ENCODE data around the gene MFGE8.

Gene MFGE8

DNA sequence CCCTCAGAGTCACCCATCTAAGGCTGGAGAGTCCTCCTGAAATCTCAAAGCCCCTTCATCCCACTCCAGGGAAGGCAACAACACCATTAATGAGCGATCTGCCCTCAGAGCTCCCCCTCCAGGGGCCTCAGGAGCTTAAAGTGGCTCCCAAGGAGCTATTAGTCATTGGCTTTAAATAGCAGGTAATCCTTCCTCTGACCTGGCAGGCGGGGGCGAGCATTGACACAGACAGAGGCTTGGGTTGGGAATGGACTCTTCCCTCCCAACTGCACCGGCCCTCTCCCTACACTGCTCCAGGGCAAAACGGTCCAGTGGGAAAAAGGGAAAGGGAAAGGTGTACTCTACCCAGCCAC, 1.4 kb downstream of the MFGE8 start:
- peak overlapping the region; percentile 85 for H3K4me3 ChIP-seq (ENCODE audit: low read depth, low read length)
- H3K27ac ChIP-seq: peak overlapping the region; percentile 70
- peaks cover 27% of the 10 kb centered on the region for H3K36me3 ChIP-seq
- peak; percentile 90 for DNase-seq
- no peaks in the 10 kb centered on the region for H3K27me3 ChIP-seq (ENCODE audit: insufficient read depth, low read depth, severe bottlenecking)
- TF ChIP-seq, protein P1, sequence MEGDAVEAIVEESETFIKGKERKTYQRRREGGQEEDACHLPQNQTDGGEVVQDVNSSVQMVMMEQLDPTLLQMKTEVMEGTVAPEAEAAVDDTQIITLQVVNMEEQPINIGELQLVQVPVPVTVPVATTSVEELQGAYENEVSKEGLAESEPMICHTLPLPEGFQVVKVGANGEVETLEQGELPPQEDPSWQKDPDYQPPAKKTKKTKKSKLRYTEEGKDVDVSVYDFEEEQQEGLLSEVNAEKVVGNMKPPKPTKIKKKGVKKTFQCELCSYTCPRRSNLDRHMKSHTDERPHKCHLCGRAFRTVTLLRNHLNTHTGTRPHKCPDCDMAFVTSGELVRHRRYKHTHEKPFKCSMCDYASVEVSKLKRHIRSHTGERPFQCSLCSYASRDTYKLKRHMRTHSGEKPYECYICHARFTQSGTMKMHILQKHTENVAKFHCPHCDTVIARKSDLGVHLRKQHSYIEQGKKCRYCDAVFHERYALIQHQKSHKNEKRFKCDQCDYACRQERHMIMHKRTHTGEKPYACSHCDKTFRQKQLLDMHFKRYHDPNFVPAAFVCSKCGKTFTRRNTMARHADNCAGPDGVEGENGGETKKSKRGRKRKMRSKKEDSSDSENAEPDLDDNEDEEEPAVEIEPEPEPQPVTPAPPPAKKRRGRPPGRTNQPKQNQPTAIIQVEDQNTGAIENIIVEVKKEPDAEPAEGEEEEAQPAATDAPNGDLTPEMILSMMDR (IDR thresholded peaks at IDR 0.05; ENCODE audit: low read depth, low read length): no peak
- no peaks in the 10 kb centered on the region for H3K9me3 ChIP-seq (ENCODE audit: severe bottlenecking)

DNA sequence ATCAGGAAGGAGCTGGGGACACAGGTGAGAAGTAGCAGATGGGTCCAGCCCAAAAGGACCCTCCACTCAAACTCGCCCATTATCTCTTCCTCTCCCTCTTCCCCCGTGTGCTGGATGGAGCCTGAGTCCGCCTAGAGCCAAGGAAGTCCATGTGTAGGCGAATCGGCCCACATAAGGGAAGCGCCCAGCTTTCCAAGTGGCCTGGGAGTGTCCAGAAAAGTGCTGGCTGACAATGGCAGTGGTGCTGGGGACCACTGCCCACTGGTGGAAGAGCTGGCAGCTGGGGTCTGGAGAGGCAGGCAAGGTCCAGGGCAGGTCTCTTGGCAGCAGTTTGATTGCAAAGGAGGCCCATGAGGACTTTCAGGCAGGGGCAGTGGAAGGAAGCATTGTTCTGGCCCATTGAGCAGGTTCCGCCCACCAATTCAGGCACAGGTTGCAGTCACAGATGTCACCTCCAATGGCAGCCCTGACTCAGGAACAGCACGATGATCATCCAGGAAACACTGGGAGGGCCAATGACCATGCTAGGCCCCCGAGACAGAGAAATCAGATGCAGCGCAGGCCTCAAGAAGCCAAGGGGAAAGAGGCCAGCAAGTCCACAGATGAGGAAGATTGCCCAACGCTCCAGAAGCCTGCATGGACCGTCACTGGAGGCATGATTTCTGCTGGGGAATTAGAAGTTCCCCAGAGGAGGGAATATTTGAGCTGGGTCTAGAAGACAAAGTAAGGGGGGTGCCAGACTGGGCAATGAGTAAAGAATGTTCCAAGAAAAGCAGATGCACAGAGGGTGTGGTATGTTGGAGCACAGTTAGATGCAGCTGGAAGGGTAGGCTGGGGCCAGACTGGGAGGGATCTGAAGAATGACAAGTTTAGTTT, 3.0 kb downstream of the MFGE8 start:
- no peaks in the 10 kb centered on the region for H3K9me3 ChIP-seq (ENCODE audit: severe bottlenecking)
- TF ChIP-seq, protein P1 (IDR thresholded peaks at IDR 0.05; ENCODE audit: low read depth, low read length): no peak
- H3K27me3 ChIP-seq (ENCODE audit: insufficient read depth, low read depth, severe bottlenecking): no peaks in the 10 kb centered on the region
- H3K27ac ChIP-seq: no peak overlapping the region
- no peak overlapping the region for H3K4me3 ChIP-seq (ENCODE audit: low read depth, low read length)
- peaks cover 43% of the 10 kb centered on the region for H3K36me3 ChIP-seq
- no peak for DNase-seq

- H3K36me3 ChIP-seq: peaks cover 54% of the 10 kb centered on the region
- H3K27ac ChIP-seq: no peak overlapping the region
- no peaks in the 10 kb centered on the region for H3K9me3 ChIP-seq (ENCODE audit: severe bottlenecking)
- no peak for DNase-seq
- TF ChIP-seq, protein P1 (IDR thresholded peaks at IDR 0.05; ENCODE audit: low read depth, low read length): no peak
- no peak overlapping the region for H3K4me3 ChIP-seq (ENCODE audit: low read depth, low read length)
- H3K27me3 ChIP-seq (ENCODE audit: insufficient read depth, low read depth, severe bottlenecking): no peaks in the 10 kb centered on the region
Measured at GRCh38 chr15:88908697-88909621, 4.2 kb downstream of the MFGE8 start.

- H3K4me3 ChIP-seq (ENCODE audit: low read depth, low read length): no peak overlapping the region
- peaks cover 57% of the 10 kb centered on the region for H3K36me3 ChIP-seq
- no peaks in the 10 kb centered on the region for H3K27me3 ChIP-seq (ENCODE audit: insufficient read depth, low read depth, severe bottlenecking)
- DNase-seq: no peak
- H3K9me3 ChIP-seq (ENCODE audit: severe bottlenecking): no peaks in the 10 kb centered on the region
- TF ChIP-seq, protein P1 (IDR thresholded peaks at IDR 0.05; ENCODE audit: low read depth, low read length): no peak
- H3K27ac ChIP-seq: no peak overlapping the region
Measured at GRCh38 chr15:88908123-88908522, 5.1 kb downstream of the MFGE8 start.

DNA sequence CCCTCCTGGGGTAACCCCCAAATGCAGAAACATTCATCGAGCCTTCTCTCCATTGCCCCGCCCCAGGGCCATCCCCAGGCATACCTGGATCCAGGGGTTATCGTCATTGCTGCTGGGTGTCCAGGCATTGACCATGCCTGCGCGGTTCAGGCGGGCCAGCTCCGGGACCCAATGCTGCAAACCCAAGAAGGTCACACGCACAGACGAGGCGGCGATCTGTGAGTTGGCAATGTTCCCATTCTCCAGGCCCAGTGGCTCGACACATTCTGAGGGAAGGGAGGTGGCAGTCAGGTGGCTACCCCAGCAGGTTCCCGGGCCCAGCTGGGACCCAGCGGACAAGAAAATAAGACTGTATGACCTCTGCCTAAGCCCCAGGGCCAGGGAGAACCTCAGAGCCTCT, 6.1 kb downstream of the MFGE8 start:
- Histone ChIP-seq H3K4me3 (ENCODE audit: low read depth, low read length) (no peak overlapping the region), H3K9me3 (ENCODE audit: severe bottlenecking) (no peaks in the 10 kb centered on the region), H3K27me3 (ENCODE audit: insufficient read depth, low read depth, severe bottlenecking) (no peaks in the 10 kb centered on the region), H3K27ac (no peak overlapping the region), H3K36me3 (peaks cover 61% of the 10 kb centered on the region)
- TF ChIP-seq, protein P1 (IDR thresholded peaks at IDR 0.05; ENCODE audit: low read depth, low read length): no peak
- no peak for DNase-seq

All from WERI-Rb-1 (cell line).